Endothelial cell of umbilical vein (primary cell): ENCODE data around the gene BCAP31. TPM values are rescaled to one million over a fixed set of nuclear protein-coding genes. Genes with fewer than 3 reads are reported as not detected.

Experiments used
- BruUV-seq: library from RNA; stranded (reverse); fragments of 400-500 nt; replicated peaks from 2 replicates; lab custom pipeline; 2021; lab: Mats Ljungman, UMichigan
- CTCF ChIA-PET: fragments of 300-600, 350-600 bp; sonication (Branson Sonifier 250); formaldehyde crosslinking; loops from one replicate; lab custom pipeline; 2021; ENCODE audit warnings: antibody characterized with exemption, inconsistent platforms; lab: Charles Lee
- POLR2A ChIA-PET: fragments of 300-600, 350-600 bp; sonication (Branson Sonifier 250); formaldehyde crosslinking; loops from one replicate; lab custom pipeline; 2021; ENCODE audit warnings: antibody characterized with exemption, inconsistent platforms; lab: Charles Lee
- DNase-seq: peaks from one replicate; pipeline ENCODE4 v3.0.0-alpha.2; 2011; ENCODE audit warnings: low read depth, low spot score
- FAIRE-seq: peaks from 2 replicates; lab custom pipeline; 2011; peaks lifted over from hg19 to GRCh38; lab: Jason Lieb, UNC
- H2AFZ ChIP-seq: 2 replicates; pipeline ENCODE4 v1.6.0; 2012; ENCODE audit warnings: low read depth, low read length, control low read depth, inconsistent platforms
- H3K27ac ChIP-seq: 2 replicates; pipeline ENCODE4 v1.5.1; 2011; ENCODE audit warnings: low read depth, mild to moderate bottlenecking, control low read depth, low read length, moderate library complexity; ENCODE audit not compliant: insufficient read depth
- H3K27me3 ChIP-seq, 2 experiments: 2 replicates each; pipeline versions ENCODE4 v1.6.0 to v1.6.1; 2011; ENCODE audit warnings: low read length in 2 of 2, mixed read lengths in 1 of 2; ENCODE audit not compliant: control insufficient read depth in 2 of 2, insufficient read depth in 2 of 2
- H3K36me3 ChIP-seq, 2 experiments: 2 replicates in 1 of 2; 3 replicates in 1 of 2; pipeline ENCODE4 v1.5.1; 2011; ENCODE audit warnings: low read length in 2 of 2, mild to moderate bottlenecking in 1 of 2, moderate library complexity in 1 of 2; ENCODE audit not compliant: control insufficient read depth in 2 of 2, insufficient read depth in 2 of 2; ENCODE audit errors: extremely low read depth in 1 of 2
- H3K4me1 ChIP-seq: 3 replicates; pipeline ENCODE4 v1.5.1; 2011; ENCODE audit warnings: mild to moderate bottlenecking, low read length; ENCODE audit not compliant: control insufficient read depth, insufficient read depth; ENCODE audit errors: extremely low read depth
- H3K4me2 ChIP-seq: 2 replicates; pipeline ENCODE4 v1.6.1; 2011; ENCODE audit warnings: low read length, control low read depth, mixed read lengths; ENCODE audit not compliant: insufficient read depth
- H3K4me3 ChIP-seq, 3 experiments: fragments of 200-600 bp in 1 of 3; sonication (generic), shearing (Covaris generic) in 1 of 3; replicated peaks in 1 of 3; 2 replicates each; pipeline ENCODE4 v1.5.1; 2011 to 2016; ENCODE audit warnings: control low read depth in 3 of 3, low read length in 3 of 3, mild to moderate bottlenecking in 2 of 3, inconsistent platforms in 1 of 3, low read depth in 1 of 3, moderate library complexity in 1 of 3; ENCODE audit not compliant: insufficient read depth in 1 of 3
- H3K79me2 ChIP-seq: 2 replicates; pipeline ENCODE4 v1.6.0; 2012; ENCODE audit warnings: low read length, inconsistent platforms; ENCODE audit not compliant: control insufficient read depth, insufficient read depth
- H3K9ac ChIP-seq: replicated peaks from 2 replicates; pipeline ENCODE3; 2011; ENCODE audit warnings: low read length, control low read depth; ENCODE audit not compliant: insufficient read depth; ENCODE audit errors: extremely low read depth
- H3K9me1 ChIP-seq: replicated peaks from 3 replicates; pipeline ENCODE4 v1.6.0; 2011; ENCODE audit warnings: mild to moderate bottlenecking, low read length; ENCODE audit not compliant: control insufficient read depth, insufficient read depth; ENCODE audit errors: extremely low read depth
- H3K9me3 ChIP-seq: replicated peaks from 2 replicates; pipeline ENCODE4 v1.5.1; 2012; ENCODE audit warnings: low read length, inconsistent platforms; ENCODE audit not compliant: control insufficient read depth, insufficient read depth
- H4K20me1 ChIP-seq: replicated peaks from 2 replicates; pipeline ENCODE3; 2011; ENCODE audit warnings: mild to moderate bottlenecking, low read length; ENCODE audit not compliant: control insufficient read depth, insufficient read depth; ENCODE audit errors: extremely low read depth
- EZH2 ChIP-seq: IDR thresholded peaks from 2 replicates; pipeline ENCODE4 v1.6.1; 2012; ENCODE audit warnings: borderline replicate concordance, low read depth, mild to moderate bottlenecking, moderate library complexity, low read length, inconsistent platforms; ENCODE audit not compliant: severe bottlenecking
- FOS ChIP-seq: IDR thresholded peaks from 2 replicates; pipeline ENCODE4 v1.6.1; 2011; ENCODE audit warnings: mild to moderate bottlenecking, low read length, moderate library complexity, borderline replicate concordance; ENCODE audit not compliant: insufficient read depth
- GATA2 ChIP-seq: IDR thresholded peaks from 2 replicates; pipeline ENCODE4 v1.7.0; 2011; ENCODE audit warnings: low read depth, mild to moderate bottlenecking, moderate library complexity, mixed read lengths, low read length; ENCODE audit not compliant: insufficient read length, insufficient read depth
- JUN ChIP-seq: IDR thresholded peaks from 2 replicates; pipeline ENCODE4 v1.6.1; 2011; ENCODE audit warnings: borderline replicate concordance, low read depth; ENCODE audit not compliant: insufficient read length, insufficient read depth
- POLR2A ChIP-seq: IDR thresholded peaks from 2 replicates; pipeline ENCODE4 v1.6.1; 2012; ENCODE audit warnings: low read depth, mild to moderate bottlenecking, control low read depth, low read length
- POLR2AphosphoS5 ChIP-seq: IDR thresholded peaks from 2 replicates; pipeline ENCODE4 v1.6.1; 2012; ENCODE audit warnings: low read depth, mild to moderate bottlenecking, control low read depth, low read length, moderate library complexity; ENCODE audit not compliant: insufficient read depth
- dilution Hi-C: fragments of 300-500 bp; cut with MboI; formaldehyde crosslinking; loops from one replicate; pipeline ENCODE4 v1.15.0; 2019; ENCODE audit warnings: low sequenced_read_pairs; ENCODE audit not compliant: extremely low pct_ligation_motif_present
- intact Hi-C: fragments of 100-400 bp; cut with micrococcal nuclease; formaldehyde crosslinking; loops from one replicate; pipeline ENCODE4 v1.10.0; 2022
- polyA plus RNA-seq, 4 experiments: library from polyadenylated mRNA; depleted of rRNA in 3 of 4; stranded (reverse) in 3 of 4; unstranded in 1 of 4; fragments of >200 nt; gene quantifications; 2 replicates each; pipeline versions ENCODE4 v1.2.1 to v1.2.3, GENCODE V29; 2011 to 2012; ENCODE audit warnings: missing spikeins in 1 of 4
- total RNA-seq: library from RNA; stranded (reverse); gene quantifications from 2 replicates; pipeline ENCODE4 v1.2.3, GENCODE V29; 2021
- TF ChIP-seq, protein P1 (sequence below), 2 donors: IDR thresholded peaks; 1 replicate in 1 of 2; 2 replicates in 1 of 2; pipeline ENCODE4 v1.5.1; 2011; ENCODE audit warnings: low read length in 2 of 2, mild to moderate bottlenecking in 2 of 2, moderate library complexity in 2 of 2, control low read depth in 1 of 2, inconsistent platforms in 1 of 2, low read depth in 1 of 2; ENCODE audit not compliant: insufficient read depth in 1 of 2; ENCODE audit errors: extremely low read depth in 1 of 2
- TF ChIP-seq, protein P2 (sequence below): IDR thresholded peaks from 2 replicates; pipeline ENCODE4 v1.6.1; 2011; ENCODE audit not compliant: insufficient read depth, insufficient read length

BCAP31 gene
- total and polyA plus RNA-seq, 2 donors (not counting 3 experiments of a cell fraction or from before 2014, with no cell fraction given): 169 to 203 TPM

DNA sequence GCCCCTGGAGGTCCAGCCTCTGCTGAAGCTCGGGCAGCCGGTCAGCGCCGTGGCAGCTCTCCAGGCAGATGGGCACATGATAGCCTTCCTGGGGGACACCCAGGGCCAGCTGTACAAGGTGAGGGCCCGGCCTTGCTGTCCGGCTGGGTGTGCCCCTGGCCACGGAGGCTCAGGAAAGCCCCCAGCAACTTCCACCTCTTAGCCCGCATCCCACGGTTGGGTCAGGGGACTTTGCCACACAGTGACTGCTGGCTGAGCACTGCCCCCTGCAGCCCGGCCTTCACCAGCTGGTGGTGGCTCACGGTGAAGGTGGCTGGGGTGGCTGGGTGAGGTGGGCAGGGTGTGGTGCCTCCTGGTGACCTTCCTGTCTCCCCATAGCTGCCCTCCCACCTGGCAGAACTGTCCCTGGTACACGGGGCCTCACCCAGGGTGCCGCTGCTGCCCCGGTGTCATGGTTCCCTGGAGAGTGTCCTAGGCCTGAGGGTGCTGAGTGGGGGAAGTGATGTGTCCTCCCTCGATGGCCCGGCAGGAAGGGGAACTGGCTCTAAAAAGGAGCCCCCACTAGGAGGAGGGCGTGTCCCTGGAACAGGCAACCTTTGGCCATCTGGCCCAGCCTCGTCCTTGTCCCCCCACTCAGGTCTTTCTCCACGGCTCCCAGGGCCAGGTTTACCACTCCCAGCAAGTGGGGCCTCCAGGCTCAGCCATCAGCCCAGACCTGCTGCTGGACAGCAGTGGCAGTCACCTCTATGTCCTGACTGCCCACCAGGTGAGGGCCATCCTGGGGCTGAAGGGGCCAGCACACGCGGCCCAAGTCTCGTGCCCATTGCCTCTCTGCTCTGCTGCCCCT is 44.3 kb upstream of the BCAP31 start:
- Histone ChIP-seq H3K4me1 (peaks cover 20% of the 10 kb centered on the region), H3K4me3 (no peak overlapping the region), H3K9ac (no peak overlapping the region), H3K79me2 (no peaks in the 10 kb centered on the region), H3K36me3 (peaks cover 0 to 17% of the 10 kb centered on the region in 2 experiments), H3K9me1 (no peaks in the 10 kb centered on the region), H3K4me2 (no peak overlapping the region), H3K9me3 (no peaks in the 10 kb centered on the region), H3K27ac (no peak overlapping the region), H4K20me1 (no peaks in the 10 kb centered on the region), H3K27me3 (no peaks in the 10 kb centered on the region), H2AFZ (no peak overlapping the region)
- DNase-seq (no peak), FAIRE-seq (no peak)
- no TSS peak for BruUV-seq
- intact Hi-C loops (loop anchor here (10.0 kb wide), 1 partner anchor 276 kb away; no protein-coding TSS in a partner anchor), dilution Hi-C loops (no loop called here)
- CTCF ChIA-PET: interaction anchor here (1.3 kb wide), 1 partner anchor 11 kb away, joined by 3 read pairs; no protein-coding TSS in a partner anchor
- TF ChIP-seq, protein P1, sequence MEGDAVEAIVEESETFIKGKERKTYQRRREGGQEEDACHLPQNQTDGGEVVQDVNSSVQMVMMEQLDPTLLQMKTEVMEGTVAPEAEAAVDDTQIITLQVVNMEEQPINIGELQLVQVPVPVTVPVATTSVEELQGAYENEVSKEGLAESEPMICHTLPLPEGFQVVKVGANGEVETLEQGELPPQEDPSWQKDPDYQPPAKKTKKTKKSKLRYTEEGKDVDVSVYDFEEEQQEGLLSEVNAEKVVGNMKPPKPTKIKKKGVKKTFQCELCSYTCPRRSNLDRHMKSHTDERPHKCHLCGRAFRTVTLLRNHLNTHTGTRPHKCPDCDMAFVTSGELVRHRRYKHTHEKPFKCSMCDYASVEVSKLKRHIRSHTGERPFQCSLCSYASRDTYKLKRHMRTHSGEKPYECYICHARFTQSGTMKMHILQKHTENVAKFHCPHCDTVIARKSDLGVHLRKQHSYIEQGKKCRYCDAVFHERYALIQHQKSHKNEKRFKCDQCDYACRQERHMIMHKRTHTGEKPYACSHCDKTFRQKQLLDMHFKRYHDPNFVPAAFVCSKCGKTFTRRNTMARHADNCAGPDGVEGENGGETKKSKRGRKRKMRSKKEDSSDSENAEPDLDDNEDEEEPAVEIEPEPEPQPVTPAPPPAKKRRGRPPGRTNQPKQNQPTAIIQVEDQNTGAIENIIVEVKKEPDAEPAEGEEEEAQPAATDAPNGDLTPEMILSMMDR (IDR thresholded peaks at IDR 0.05; ENCODE audit: extremely low read depth in 1 of 2, insufficient read depth in 1 of 2, low read depth in 1 of 2, low read length in 2 of 2): no peak
- TF ChIP-seq POLR2AphosphoS5 (no peak), JUN (no peak), EZH2 (no peak), FOS (no peak), POLR2A (no peak), GATA2 (no peak)
- TF ChIP-seq, protein P2, sequence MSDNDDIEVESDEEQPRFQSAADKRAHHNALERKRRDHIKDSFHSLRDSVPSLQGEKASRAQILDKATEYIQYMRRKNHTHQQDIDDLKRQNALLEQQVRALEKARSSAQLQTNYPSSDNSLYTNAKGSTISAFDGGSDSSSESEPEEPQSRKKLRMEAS: no peak
- POLR2A ChIA-PET: no interaction called here
